HG02763 (cell line): Measurements from ENCODE around the gene HOXB7.

Experiments used
- ATAC-seq: cut with Tn5 transposase; IDR thresholded peaks from one replicate; pipeline ENCODE4 v1.9.1; 2021; ENCODE audit warnings: mild to moderate bottlenecking, moderate library complexity; ENCODE audit not compliant: unreplicated experiment

Gene HOXB7

GRCh38 chr17:48596735-48597527 lies 13.9 kb downstream of the HOXB7 start:
- ATAC-seq: no peak

DNA sequence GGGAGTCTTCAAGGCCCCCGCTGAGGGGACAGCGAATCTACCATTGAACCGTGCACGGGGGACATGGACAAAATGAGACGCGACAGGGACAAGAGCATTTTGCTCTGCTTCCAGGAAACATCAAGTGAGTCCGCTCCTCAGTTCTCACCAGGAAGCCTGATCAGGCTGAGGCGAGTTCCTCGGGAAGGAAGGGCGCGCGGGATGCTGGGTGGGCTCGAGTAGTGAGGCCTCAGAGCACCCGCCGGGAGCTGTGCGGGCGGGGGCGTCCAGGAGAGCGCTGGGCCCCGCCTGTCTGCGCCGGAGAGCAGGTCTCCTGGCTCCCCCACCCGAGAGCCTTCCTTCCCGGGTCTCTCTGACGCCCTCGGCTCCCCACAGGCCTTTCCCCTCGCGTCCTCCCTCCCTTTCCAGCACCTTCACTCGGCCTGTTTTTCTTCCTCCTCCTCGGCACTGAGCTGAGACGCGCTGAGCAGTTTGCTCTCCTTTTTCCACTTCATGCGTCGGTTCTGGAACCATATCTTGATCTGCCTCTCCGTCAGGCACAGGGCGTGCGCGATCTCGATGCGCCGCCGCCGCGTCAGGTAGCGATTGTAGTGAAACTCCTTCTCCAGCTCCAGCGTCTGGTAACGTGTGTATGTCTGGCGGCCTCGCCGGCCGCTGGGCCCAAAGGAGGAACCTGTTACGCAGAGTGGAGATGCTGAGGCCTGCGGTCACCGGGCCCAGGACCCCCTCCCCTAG lies 14.7 kb downstream of the HOXB7 start:
- ATAC-seq: no peak

DNA sequence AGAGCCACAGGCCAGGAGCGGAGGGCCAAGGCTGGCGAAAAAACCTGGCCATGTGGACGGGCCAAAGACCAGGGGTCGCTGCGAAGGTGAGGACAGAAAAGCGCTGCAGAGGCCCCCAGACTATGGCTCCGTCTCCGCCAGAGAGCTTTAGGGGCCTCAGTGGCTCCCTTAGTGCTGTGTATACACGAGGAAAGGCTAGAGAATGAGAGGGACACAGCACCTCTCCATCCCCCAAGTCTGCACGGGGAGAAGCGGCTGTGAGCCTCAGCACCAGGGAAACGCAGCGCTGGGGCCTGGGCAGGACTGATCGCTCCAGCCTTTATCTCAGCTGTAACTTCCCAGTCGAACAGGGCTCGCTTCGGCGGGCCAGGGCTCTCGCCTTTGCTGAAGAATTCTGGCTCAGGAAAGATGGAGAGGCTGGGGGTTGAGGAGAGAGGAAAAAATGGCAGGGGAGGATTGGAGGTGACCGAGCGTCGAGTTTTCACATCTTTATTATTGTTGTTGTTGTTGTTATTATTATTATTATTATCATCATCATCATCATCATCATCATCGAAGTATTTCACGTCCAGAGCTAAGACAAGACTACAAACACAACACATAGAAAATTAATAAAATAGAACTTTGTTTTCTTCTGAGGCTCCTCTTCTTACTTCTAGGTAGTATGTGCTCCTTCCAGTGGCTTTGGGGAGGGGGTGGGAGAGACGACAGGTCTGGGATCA lies 15.4 kb downstream of the HOXB7 start:
- ATAC-seq: no peak

GRCh38 chr17:48594538-48595277 lies 16.1 kb downstream of the HOXB7 start:
- ATAC-seq: no peak

DNA sequence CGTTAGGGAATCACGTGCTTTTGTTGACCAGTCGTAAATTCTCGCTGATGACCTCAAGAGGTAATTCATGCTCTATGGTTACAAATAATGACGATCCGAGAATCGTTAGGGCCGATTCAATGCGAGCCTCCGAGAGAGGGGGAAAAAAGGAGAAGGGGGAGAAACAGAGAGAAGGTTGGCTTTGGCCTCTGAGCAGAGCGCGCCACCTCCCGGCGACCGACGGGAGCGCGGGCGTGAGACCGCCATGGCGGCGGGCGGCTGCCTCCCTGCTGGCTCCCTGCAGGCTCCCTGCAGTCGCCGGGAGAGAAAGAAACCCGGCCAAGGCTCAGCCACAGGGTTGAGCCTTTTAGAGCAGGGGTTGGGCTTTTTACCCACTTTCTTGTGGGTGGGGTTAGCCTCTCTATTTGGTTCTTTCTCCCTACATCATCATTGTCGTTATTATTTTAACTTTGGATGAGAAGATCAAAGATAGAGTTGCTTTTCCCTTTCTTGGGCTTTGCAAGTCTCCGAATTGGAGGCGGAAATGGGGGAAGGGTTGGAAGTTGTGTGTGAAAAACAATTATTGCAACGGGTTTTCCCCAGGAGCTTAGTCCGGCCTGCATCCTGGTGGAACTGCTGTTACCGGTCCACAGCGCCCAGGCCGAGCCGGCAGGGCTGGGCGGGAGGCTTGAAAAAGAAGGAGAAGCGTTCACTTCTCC lies 16.8 kb downstream of the HOXB7 start:
- peak; percentile 47 for ATAC-seq

- no peak for ATAC-seq
Observed at GRCh38 chr17:48593126-48593829, 17.5 kb downstream of the HOXB7 start, which contains the start of gene HOXB5. Gene HOXB5, minus strand, starts transcription at chr17:48593779. Its CDS starts 97 bp downstream, at chr17:48593682.

GRCh38 chr17:48592577-48592976 lies 18.2 kb downstream of the HOXB7 start:
- no peak for ATAC-seq

- ATAC-seq: no peak
Observed at GRCh38 chr17:48592057-48592514, 18.7 kb downstream of the HOXB7 start.

DNA sequence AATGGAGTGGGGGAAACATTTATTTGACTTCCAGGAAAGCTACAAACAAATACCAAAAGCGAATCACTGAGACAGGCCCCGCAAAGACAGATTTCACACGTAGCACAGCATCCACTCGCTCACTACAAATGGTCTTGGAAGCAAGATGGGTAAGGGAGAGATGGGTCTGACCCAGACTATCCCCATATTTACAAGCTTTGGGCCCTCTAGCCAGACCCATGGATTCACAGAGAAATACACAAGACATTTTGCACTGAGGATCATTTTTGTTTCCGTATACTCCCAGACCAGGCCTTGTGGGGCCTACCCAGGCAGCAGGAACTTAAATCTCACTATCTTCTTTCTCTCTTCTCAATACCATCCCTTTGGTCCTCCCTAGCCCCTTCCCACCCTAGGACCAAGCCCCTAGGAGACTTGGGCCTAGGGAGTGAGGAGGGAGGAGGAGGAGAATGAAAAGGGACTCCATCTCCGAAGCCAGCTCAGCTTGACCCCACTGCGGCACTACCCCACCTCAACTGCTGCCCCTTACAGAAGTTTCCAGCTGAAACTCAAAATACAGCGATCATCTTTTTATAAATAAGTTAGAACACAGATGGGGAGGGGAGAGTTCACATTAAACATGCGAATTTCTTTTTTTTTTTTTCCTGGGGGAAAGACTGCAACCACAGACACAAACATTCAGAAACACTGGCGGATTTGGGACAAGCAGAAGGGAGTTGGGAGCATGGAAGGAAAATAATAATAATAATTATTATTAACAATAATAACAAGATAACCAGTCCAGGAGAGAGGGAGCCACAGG lies 19.4 kb downstream of the HOXB7 start:
- ATAC-seq: no peak

GRCh38 chr17:48590607-48591161 lies 20.1 kb downstream of the HOXB7 start:
- ATAC-seq: no peak

- no peak for ATAC-seq
Observed at GRCh38 chr17:48589831-48590606, 20.8 kb downstream of the HOXB7 start, which contains the start of gene HOXB3. Gene HOXB3, minus strand, starts transcription at chr17:48590241. Its CDS starts 37,767 bp downstream, at chr17:48552474.

- ATAC-seq: no peak
Observed at GRCh38 chr17:48589060-48589830, 21.6 kb downstream of the HOXB7 start.

DNA sequence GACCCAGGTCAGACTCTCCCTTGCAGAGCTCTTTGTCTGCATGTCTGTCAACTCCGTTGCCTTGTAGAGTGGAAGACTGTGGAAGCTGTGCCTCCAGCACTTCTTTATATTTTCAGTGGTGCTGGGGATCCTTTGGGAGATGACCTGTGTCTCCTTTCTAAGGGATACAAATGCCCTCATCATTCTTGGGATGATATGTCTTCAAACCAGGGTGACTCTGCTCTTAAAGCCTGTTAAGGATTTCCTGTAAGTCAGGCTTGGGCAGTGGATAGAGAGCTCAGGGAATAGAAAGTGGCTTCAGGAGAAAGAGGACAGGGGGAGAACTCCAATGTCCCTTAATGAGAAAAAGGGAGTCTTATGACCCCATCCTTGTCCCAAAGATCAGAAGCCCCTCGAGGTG lies 22.3 kb downstream of the HOXB7 start:
- no peak for ATAC-seq

GRCh38 chr17:48588074-48588415 lies 22.8 kb downstream of the HOXB7 start:
- no peak for ATAC-seq

DNA sequence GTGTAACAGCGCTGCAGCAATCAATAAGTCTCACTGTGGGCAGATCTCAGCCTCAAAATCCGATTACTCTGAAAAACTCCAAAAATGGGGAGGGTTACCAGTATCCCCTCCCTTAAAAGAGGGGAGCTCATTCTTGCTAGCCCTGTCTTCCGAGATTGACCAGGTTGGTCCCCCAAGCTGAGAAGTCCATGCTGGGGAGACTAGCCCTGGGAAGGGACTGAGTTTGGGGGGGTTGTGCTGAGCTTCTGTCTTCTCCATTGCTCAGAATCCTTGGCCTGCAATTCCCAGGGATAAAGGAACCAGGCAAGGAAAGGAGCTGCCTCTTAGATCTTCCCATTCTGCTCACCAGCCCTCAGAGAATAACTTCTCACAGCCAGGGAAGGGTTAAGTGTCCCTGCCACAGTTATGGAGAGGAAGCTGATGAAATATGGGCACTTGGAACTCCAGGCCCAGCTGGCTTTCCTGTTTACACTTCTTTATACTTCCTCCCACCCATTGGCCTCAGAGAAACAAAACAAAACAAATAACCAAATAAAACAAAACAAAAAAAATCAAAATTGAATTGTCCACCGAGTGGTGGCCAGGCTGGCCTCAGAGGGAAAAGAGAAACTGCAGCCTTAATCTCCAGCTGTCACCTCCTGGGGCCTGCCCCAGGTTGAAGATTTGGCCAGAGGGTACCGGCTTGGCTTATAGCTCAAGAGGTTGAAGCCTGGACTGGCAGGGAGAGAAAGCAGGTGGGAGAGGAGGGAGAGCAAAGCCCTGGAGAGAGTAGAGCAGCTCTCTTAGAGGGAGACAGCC lies 23.3 kb downstream of the HOXB7 start:
- no peak for ATAC-seq
